ENCODE measurements around the gene AMACR. TPM values are rescaled to one million over a fixed set of nuclear protein-coding genes. Genes with fewer than 3 reads are reported as not detected.

AMACR gene
- total and polyA plus RNA-seq, 2 of the 13 experiments (the other 11 are each of a cell fraction or from before 2014, with no cell fraction given) = 8.9 to 19.7 TPM

DNA sequence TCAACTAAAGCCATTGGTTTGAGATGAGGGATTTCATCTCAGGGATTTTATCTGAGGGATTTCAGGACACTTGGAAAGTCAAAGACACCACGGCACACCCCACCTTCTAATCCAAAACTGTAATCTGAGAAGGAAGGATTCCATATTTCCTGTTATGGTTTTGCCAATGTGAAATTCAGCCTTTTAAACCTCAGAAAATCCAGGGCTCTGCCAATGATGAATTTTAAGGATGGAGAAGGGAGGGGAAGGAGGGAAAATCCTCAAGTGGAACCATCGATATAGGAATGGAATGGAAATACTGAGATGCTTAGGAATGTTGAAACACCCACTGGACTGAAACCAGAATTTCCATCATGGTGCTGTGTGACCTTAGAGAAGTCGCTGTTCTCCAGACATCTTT lies 29.9 kb upstream of the AMACR start:
- in situ Hi-C loops (cut with HindIII; ENCODE audit: extremely low pct_ligation_motif_present, low pct_unique_long_range_greater_than_20kb) = no loop called here
- peaks cover 71% of the 10 kb centered on the region for H3K4me1 ChIP-seq (ENCODE audit: insufficient read depth, low read length)
- H3K9me3 ChIP-seq (ENCODE audit: low read length) = no peaks in the 10 kb centered on the region
- H3K4me3 ChIP-seq (replicated peaks in 1 of 3; ENCODE audit: insufficient read depth in 1 of 3, low read depth in 2 of 3, low read length in 3 of 3) = no peak overlapping the region
- ChIA-PET POLR2A (no interaction called here), CTCF (ENCODE audit: low intra/inter-chr PET ratio, low total read pairs) (no interaction called here)
- FAIRE-seq (no peak), ATAC-seq (no peak), DNase-seq (ENCODE audit: low spot score) (no peak)
- H3K36me3 ChIP-seq (replicated peaks in 1 of 2; ENCODE audit: control insufficient read depth in 1 of 2, insufficient read depth in 2 of 2, low read length in 2 of 2) = peaks cover 0 to 1% of the 10 kb centered on the region in 2 experiments; a peak in 1 of 5 replicates
- H3K9ac ChIP-seq (ENCODE audit: insufficient read depth, low read depth, low read length) = no peak overlapping the region
- H3K27ac ChIP-seq (ENCODE audit: extremely low read length, insufficient read depth, low read length) = no peak overlapping the region
- H2AFZ ChIP-seq (ENCODE audit: low read length) = no peak overlapping the region
- H3K27me3 ChIP-seq (ENCODE audit: control insufficient read depth in 1 of 2, insufficient read depth in 2 of 2, low read length in 2 of 2) = no peaks in the 10 kb centered on the region
- WGBS (ENCODE audit: low lambda C conversion rate) = 94% methylated on average over 3 of the region's 3 CpGs
- no TSS peak for BruUV-seq (replicated peaks)
- no peak overlapping the region for H3K4me2 ChIP-seq (ENCODE audit: low read depth, low read length)
- TF ChIP-seq, protein P1, sequence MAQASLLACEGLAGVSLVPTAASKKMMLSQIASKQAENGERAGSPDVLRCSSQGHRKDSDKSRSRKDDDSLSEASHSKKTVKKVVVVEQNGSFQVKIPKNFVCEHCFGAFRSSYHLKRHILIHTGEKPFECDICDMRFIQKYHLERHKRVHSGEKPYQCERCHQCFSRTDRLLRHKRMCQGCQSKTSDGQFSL (CRISPR knock-in tag; IDR thresholded peaks at IDR 0.05) = no peak
- TF ChIP-seq ZBTB1 (CRISPR knock-in tag; IDR thresholded peaks at IDR 0.05; ENCODE audit: borderline replicate concordance) (no peak), PITX1 (CRISPR knock-in tag; IDR thresholded peaks at IDR 0.05) (no peak), ZNF770 (CRISPR knock-in tag; IDR thresholded peaks at IDR 0.05) (no peak), SKI (IDR thresholded peaks at IDR 0.05; ENCODE audit: partially characterized antibody) (no peak), ZNF629 (CRISPR knock-in tag; conservative IDR thresholded peaks at IDR 0.05) (no peak), ZNF333 (CRISPR knock-in tag; IDR thresholded peaks at IDR 0.05; ENCODE audit: borderline replicate concordance) (no peak), ZNF766 (CRISPR knock-in tag; IDR thresholded peaks at IDR 0.05; ENCODE audit: borderline replicate concordance) (no peak), ZBTB44 (CRISPR knock-in tag; IDR thresholded peaks at IDR 0.05) (no peak), SOX6 (IDR thresholded peaks at IDR 0.05) (no peak), SOX6 (CRISPR knock-in tag; IDR thresholded peaks at IDR 0.05) (no peak), THAP11 (CRISPR knock-in tag; IDR thresholded peaks at IDR 0.05) (no peak), MBD4 (IDR thresholded peaks at IDR 0.05; ENCODE audit: borderline replicate concordance, low read length) (no peak), RFXANK (CRISPR knock-in tag; IDR thresholded peaks at IDR 0.05) (no peak), ZNF713 (CRISPR knock-in tag; IDR thresholded peaks at IDR 0.05) (no peak), ZNF264 (CRISPR knock-in tag; IDR thresholded peaks at IDR 0.05) (no peak), FOXC1 (CRISPR knock-in tag; IDR thresholded peaks at IDR 0.05; ENCODE audit: borderline replicate concordance) (no peak)
- TF ChIP-seq, protein P2, sequence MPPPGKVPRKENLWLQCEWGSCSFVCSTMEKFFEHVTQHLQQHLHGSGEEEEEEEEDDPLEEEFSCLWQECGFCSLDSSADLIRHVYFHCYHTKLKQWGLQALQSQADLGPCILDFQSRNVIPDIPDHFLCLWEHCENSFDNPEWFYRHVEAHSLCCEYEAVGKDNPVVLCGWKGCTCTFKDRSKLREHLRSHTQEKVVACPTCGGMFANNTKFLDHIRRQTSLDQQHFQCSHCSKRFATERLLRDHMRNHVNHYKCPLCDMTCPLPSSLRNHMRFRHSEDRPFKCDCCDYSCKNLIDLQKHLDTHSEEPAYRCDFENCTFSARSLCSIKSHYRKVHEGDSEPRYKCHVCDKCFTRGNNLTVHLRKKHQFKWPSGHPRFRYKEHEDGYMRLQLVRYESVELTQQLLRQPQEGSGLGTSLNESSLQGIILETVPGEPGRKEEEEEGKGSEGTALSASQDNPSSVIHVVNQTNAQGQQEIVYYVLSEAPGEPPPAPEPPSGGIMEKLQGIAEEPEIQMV (CRISPR knock-in tag; IDR thresholded peaks at IDR 0.05; ENCODE audit: low read depth) = no peak
- H4K20me1 ChIP-seq (ENCODE audit: insufficient read depth, low read length) = no peaks in the 10 kb centered on the region
- H3K79me2 ChIP-seq (ENCODE audit: insufficient read depth, low read length) = no peaks in the 10 kb centered on the region
- intact Hi-C loops (cut with micrococcal nuclease; ENCODE audit: unreplicated experiment) = no loop called here
